UCSD-AML1 (cell line): Measurements from ENCODE around the gene MICU1.
"Not testable (repeated sequence)": the region's sequence is repeated elsewhere in the genome, so short reads cannot be mapped to it uniquely, and the experiment has no call there.

Experiments
- DNase-seq: peaks from one replicate; lab custom pipeline; 2025; ENCODE audit not compliant: unreplicated experiment; lab: John Stamatoyannopoulos, UW

Gene MICU1

DNA sequence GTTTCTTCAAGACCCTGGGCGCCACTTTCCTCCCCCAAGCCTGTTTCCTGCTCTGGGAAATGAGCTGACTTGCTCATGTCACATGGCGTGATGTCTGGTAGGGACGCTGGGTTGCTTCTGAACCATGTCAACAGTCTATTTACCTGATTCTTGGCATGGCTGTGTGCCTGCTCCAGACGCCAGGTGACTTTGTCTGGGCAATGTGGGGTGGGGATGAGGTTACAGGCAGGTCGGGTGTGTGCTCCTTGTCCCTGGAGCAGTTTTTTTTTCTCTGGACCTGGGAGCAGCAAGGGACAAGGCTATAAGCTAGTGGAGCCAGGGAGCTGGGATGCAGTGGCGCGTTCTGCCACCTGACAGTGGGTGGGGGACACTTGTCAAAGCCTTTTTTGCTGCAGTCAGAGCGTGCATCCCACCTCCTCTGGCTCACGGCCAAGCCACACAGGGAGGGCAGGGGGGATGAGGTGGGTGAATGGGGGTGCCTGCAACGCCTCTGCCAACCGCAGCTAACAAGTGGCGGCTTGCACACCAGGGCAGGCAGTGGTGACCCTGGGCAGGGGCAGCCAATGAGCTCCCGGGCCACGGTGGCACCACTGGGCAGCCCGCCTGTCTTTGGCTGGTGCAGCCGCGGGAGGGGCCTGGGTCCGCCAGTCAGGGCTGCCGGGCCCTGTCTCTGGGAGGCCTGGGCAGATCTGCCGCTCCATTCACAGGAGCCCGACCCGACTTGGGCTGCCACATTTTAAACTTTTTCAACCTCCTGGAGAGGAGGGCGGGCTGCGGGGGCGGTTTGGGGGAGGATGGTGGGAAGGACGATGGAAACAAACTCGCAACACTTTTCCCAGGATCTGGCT, 294.1 kb downstream of the MICU1 start:
- peak; percentile 96 for DNase-seq

DNA sequence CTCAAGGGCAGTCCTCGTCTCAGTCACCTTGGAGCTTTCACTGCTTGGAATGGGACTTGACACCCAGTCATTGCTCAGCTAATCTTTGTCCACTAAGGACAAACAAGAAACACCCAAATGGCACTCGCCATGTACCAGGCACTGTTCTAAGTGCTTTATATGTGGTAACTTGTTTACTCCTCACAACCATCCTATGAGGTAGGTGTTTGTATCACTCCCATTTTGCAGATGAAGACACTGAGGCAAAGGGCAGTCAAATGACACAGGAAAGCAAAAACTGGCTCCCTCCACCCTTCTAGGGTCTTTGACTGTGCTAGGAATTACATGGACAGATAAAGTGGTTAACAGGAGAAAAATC, 295.8 kb downstream of the MICU1 start:
- DNase-seq = no peak

DNA sequence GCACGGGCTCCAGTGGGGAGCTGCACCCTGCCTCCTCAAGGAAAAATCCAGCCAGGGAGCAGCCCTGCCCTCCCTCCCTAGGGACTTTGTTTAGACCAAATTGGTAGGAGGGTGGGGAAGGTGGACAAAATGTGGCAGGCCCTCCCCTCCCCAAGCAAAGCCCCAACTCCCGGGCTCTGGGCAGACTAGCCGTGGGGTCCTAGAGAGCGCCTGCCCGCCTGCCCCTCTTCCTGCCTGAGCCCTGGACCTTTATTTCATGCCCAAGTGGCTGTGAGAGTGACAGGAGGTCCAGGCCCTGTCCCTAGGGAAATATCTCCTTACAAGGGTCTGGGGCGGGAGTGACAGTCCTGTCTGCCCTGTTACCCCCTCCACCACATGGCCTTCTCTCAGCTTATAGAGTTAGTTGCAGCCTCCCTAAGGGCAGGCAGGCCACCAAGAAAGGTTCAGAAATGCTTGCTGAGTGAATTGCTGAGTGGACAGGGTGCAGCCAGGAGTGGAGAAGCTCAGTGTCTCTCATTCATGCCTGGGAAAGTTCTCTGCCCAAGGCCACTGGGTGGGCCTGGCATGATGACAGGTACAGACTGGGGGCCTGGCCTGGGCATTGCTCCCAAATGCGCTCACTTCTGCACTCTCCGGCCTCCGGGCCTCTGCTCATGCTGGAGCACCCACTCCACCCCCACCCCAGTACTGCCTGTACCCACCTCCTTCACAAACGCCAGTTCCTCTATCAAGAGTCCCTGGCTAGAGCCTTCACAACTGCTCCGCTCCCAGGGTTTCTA, 296.4 kb downstream of the MICU1 start:
- no peak for DNase-seq

DNA sequence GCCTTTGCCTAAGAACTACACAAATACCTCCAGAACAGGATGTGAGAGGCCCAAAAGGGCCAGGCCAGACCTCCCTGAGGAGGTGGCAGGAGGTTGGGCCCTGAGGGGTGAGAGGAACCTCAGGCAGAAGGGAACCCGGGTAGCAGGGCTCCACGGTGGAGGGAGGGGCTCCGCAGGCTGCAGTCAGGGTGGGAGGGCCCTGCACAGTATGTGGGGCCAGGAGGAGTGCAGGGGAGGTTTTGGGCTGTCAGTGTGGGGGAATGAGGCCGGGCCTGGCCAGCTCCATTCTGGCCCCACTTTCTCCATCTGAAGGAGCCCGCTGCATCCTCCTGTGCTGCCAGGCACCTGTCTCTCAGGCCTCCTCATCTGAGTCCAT, 297.1 kb downstream of the MICU1 start:
- DNase-seq = peak; percentile 64

DNA sequence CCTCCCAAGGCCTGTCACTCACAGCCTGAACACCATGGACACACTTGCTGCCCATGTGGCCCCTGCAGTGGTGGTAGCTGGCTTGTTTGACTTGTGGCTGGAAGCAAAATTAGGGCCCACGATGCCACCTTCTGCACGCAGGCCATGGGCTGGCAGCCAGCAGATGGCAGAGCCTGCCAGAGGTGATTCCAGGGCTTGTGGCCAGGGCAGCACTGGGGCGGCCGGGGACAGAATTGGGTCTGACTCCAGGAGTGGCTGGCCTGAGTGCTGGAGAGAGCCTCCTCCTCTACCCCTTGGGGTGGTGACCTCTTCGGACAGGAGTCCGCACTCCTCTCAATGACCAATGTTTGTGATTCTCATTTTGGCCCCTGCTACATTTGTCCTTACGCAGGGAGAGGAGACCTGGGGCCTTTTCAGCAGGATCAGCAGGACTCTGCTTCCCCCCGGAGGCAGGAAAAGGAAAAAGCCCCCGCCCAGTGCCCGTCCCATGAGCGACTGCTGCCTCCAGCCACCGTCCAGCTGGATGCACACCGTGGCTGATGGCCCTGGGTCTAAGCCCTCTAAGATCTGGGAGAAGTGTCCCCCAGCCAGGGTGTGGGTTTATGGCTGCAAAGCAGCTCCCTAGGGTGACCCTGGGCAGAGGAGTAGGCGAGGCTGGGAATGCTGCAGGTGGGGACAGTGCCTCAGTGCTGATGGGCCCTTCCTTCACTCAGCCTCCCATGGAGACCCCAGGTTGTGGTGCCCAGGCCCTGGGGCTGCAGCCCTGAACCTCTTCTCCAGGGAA, 297.6 kb downstream of the MICU1 start:
- DNase-seq = peak; percentile 78

DNA sequence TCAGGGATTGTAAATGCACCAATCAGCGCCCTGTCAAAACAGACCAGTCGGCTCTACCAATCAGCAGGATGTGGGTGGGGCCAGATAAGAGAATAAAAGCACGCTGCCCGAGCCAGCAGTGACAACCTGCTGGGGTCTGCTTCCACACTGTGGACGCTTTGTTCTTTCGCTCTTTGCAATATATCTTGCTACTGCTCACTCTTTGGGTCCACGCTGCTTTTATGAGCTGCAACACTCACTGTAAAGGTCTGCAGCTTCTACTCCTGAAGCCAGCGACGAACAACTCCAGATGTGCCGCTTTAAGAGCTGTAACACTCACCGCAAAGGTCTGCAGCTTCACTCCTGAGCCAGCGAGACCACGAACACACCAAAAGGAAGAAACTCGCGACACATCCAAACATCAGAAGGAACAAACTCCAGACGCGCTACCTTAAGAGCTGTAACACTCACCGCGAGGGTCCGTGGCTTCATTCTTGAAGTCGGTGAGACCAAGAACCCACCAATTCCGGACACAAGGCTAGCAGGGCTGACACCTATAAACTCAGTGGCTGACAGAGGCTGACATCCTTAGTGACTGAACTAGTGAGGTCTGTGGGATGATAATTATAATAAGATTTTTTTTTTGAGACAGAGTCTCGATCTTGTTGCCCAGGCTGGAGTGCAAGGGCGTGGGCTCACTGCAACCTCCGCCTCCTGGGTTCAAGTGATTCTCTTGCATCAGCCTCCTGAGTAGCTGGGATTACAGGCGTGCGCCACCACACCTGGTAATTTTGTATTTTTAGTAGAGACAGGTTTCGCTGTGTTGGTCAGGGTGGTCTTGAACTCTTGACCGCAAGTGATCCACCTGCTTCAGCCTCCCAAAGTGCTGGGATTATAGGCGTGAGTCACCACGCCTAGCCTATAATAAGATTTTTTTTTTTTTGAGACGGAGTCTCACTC, 298.9 kb downstream of the MICU1 start:
- not testable (repeated sequence) for DNase-seq

DNA sequence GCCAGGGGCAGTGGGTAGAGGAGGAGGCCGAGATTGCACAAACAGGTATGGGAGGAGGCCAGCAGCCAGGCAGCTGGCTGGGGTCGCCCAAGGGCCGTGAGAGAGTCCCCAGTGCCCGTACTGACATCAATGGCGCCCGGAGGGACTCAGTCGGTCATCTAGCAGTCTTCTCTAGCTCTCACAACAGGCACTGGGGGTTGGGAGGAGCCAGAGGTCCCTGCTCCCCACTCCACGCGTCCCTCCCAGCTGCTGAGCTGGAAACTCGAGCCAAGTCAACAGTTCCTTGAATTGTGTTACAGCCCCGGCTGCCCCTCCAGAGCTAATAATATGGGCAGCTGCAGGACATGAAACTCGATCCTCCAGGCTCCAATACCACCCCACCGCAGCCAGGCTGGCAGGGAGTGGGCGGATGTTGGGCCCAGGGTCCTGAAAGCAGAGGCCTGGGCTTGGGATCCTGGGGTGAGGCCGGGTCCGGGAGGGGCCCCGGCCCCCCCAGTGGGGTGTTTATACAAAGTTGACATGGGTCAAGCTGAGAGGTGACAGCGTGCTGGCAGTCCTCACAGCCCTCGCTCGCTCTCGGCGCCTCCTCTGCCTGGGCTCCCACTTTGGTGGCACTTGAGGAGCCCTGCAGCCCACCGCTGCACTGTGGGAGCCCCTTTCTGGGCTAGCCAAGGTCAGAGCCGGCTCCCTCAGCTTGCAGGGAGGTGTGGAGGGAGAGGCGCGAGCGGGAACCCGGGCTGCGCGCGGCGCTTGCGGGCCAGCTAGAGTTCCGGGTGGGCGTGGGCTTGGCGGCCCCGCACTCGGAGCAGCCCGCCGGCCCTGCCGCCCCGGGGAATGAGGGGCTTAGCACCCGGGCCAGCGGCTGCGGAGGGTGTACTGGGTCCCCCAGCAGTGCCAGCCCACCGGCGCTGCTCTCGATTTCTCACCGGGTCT, 300.4 kb downstream of the MICU1 start:
- DNase-seq = not testable (repeated sequence)

DNA sequence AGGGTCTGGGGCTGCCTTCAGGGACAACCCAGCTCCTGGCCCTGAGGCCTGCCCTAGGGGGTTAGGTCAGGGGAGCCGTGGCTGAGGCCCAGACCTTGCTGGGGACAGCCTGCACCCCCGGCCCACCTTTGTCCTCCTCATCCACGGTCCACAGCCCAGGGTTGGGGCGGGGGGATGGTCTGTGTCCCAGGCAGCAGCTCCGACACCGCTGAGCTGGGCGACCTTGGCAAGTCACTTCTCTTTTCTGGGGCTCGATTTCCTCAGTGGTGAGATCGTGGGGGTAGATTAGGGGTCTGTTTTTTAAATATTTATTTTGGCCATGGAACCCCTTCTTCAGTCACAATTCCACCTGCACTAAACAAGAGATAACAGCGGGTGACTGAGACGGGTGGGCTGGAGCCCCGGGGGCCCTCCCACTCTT, 302.1 kb downstream of the MICU1 start:
- DNase-seq = peak; percentile 62

DNA sequence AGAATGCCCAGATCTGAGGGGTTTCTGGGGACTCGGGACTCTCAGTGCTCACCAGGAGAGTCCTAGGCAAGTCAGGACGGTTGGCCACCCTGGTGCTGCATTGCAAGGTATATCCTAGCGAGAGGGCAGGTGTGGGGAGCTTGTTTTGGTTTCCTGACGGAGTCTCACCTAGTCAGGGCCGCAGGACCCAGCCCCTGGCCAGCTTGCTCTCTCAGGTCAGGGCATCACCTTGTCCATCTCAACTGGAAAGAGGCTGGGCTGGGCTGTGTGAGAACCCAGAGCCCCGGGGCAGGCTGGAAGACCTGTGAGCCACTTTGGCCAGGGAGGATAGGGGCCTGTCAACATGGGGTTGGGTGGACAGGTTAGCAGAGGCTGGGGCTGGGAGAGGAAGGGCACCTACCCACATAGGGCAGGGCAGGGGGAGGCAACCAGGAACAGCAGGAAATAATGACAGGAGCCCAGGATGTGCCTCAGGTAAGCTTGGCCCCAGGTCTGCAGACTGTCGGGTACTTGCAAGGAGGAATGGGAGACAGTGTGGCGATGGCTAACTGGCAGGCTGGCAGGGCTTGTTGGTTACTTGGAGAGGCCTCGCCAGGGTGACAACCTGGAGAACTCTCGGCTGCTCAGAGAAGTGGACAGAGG, 302.6 kb downstream of the MICU1 start:
- no peak for DNase-seq

DNA sequence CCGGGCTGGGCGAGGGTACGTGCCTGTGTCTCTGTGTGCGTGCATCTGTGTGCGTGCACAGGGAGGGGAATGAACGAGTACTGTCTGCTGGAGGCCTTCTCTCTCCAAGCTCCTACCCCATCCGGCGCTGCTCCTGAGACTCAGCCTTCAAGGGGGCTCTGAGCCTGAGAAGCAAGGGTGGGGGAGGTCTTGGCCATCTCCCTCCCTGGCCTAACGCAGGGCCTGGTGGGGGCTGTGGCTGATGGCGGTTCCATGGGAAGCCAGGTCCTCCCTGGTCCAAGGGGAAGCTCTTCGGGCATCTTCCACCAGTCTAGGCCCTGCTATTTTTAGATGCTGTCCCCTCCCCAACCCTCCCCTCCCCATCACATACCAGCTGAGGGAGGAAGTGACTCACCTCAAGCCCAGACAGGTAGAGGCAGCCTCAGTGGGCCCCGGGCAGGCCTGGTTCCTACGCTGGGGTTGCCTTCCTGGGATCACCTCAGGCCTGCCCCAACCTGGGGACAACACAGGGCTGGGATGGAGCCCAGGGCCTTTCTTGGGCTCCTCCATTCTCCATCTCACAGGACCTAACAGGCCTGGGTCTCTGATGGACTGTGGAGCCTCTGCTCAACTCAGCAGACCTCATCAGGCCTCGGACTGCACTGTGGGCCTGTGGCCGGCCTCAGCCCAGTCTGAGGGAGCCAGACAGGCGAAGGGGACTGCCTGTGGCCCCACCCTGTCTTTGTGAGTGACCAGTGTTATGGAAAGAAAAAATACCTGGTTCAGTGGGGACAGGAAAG, 303.4 kb downstream of the MICU1 start:
- no peak for DNase-seq

DNA sequence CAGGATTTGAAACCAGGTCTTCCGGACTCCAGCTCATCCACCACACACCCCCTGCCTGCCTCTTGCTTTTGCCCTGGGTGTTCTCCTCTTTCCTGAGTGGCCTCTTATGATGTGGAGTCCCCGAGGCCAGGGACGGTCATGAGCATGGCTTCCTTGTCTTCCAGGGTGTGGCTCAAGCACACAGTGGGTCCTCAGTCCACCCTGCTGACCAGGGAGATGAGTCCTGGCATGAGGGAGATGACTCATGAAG, 303.9 kb downstream of the MICU1 start:
- no peak for DNase-seq

DNA sequence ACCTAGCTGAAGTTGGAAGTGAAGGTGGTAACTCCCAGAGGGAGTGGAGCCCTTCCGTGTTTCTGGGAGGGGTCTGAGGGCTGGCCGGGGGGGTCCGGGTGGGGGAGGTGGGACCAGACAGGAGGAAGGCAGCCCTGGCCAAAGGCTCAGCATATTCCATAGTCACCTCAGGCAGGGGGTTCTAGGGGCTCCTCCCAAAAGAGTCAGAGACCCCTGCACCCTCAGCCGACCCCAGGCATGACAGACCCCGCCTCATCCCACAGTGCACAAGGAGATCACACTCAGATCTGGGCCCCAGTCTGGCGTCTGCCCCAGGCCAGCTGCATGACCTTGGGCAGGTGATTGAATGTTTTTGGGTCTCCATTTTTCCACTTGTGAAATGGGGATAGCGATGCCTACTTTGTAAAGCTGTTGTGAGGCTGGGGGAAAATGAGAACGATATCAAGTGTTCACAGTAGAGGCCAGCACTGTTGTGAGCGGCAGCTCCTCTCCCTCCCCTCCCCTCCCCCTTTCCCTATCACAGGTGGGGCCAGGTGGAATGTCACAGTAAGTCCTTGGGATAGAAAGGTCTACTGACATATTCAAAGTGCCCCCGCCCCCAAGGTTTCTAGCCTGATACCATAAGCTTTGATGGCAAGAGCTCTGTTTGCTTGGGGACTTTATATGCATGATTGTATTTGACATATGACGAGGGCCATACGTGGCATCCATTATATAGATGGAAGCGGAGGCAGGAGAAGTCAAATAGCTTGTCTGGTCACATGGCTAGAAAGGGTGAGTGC, 304.4 kb downstream of the MICU1 start:
- DNase-seq = no peak

DNA sequence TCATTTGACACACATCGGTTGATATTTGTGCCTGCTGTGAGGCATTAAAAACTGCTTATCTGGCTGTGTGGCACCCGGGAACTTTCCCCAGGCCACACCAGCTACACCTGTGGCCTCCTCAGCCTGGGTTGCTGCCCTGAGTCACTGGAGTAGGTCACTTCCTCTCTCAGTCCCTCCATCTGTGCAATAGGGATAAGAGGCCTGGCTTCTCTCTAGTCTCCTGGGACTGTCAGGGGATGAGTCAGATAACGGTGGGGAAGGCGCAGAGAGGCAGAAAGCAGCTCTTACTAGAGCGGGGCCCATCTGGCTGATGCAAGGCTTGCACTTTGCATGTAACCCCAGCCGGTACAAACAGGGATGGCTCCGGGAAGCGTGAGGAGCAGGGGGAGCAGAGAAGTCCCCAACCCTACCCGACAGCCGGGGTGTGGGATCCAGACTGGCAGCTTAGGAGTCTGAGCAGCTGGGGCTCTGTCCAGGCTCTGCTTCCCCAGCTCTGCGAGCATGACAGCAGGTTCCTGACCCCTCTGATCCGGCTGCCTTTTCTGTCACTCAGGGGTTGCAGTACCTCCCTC, 305.1 kb downstream of the MICU1 start:
- DNase-seq = peak; percentile 89

DNA sequence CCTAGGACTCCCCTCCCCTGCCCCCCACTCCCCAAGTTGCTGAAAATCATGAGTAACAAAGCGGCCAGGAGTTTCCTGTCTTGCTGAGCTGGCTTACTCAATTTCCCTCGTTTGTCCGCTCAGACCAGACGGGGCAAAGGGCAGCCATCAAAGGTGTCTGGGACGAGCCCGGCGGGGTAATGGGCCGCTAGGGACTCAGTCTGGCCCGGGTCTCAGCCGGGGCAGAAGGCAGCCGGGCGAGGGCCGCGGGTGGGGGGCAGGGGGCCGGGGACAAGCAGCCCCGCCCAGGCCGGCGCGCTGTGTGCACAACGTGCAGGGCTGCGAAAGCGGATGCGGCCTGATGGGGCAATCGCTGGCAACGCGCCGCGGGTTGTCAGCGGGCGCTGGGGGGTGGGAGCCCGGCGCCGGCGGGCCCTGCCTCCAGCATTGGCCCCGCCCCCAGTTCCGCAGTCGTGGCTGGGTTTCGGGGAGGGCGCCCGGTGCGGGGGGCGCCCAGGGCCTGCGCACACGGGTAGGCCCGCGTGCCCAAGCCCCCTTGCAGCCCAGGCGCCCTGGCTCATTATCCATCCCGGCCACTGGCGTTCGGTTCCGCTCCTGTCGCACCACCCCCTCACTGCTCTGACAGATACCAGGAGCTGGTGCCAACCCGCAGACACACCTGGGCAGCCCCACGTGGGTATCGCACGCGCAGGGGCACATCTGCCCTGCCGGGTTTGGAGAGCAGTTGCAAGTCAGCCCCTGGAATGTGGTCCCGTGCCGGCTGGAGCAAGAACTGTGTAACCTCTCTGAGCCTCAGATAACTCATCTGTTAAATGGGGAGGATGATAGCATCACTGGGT, 306.2 kb downstream of the MICU1 start:
- peak; percentile 93 for DNase-seq

DNA sequence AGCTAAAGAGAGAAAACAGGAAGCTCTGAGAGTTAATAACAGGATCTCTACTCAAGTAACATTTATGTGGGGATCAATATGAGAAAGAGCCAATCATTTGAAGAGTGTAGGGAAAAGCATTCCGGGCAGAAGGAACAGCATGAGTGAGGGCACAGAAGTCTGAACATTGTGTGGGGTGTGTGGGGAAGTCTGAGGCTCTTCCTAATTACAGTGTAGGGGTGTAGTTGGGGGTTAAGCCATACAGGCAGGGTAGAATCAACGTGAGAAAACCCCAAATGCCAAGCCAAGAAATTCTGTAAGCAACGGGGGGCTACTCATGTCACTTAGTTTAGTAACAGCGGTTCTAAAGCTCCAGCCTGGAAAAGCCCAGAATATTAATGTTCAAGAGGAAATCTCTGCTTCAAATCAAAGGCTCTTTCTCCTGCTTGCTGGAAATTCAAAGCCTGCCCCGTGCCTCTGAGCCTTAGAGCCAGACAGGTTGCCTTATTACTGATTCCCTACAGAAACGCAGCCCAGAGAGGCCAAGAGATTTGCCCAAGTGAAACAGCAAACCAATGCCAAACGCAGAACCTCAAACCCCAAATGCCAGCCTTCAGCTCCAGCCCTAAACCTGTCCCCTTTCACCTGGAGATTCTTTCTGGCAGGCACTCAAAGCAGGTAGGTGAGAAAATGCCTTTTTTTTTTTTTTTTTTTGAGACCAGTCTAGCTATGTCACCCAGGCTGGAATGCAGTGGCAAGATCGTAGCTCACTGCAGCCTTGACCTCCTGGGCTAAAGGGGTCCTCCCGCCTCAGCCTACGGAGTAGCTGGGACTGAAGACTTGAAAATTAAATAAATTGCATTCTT, 307.2 kb downstream of the MICU1 start:
- no peak for DNase-seq
